DOHH2 (cell line): ENCODE data around the gene THRAP3.

Experiments used
- H3F3A ChIP-seq: fragments of 200-600 bp; sonication (generic), shearing (Covaris generic); 2 replicates; pipeline ENCODE4 v1.6.0; 2016; ENCODE audit warnings: antibody characterized with exemption, mild to moderate bottlenecking; ENCODE audit not compliant: control insufficient read depth, insufficient read depth
- H3K27ac ChIP-seq: fragments of 200-600 bp; sonication (generic); 2 replicates; pipeline ENCODE4 v1.5.1; 2014; ENCODE audit warnings: low read depth, mild to moderate bottlenecking, low read length, moderate library complexity
- H3K27me3 ChIP-seq: fragments of 200-600 bp; sonication (generic); 2 replicates; pipeline ENCODE4 v1.6.1; 2014; ENCODE audit warnings: mild to moderate bottlenecking, low read length, mixed read lengths; ENCODE audit not compliant: control insufficient read depth
- H3K36me3 ChIP-seq: fragments of 200-600 bp; sonication (generic); 2 replicates; pipeline ENCODE4 v1.6.1; 2014; ENCODE audit warnings: mild to moderate bottlenecking, low read length, moderate library complexity, mixed read lengths; ENCODE audit not compliant: control insufficient read depth
- H3K4me1 ChIP-seq: fragments of 200-600 bp; sonication (generic); 2 replicates; pipeline ENCODE4 v1.6.1; 2014; ENCODE audit warnings: mild to moderate bottlenecking, low read length, mixed read lengths; ENCODE audit not compliant: control insufficient read depth
- H3K4me2 ChIP-seq: fragments of 200-600 bp; sonication (generic); 2 replicates; pipeline ENCODE4 v1.6.0; 2014; ENCODE audit warnings: mild to moderate bottlenecking, low read length, moderate library complexity
- H3K4me3 ChIP-seq: fragments of 200-600 bp; sonication (generic); 2 replicates; pipeline ENCODE4 v1.5.1; 2014; ENCODE audit warnings: mild to moderate bottlenecking, low read length, mixed read lengths
- H3K79me2 ChIP-seq: fragments of 200-600 bp; sonication (generic); 2 replicates; pipeline ENCODE4 v1.6.1; 2014; ENCODE audit warnings: mild to moderate bottlenecking, low read length, mixed read lengths; ENCODE audit not compliant: control insufficient read depth
- H3K9me2 ChIP-seq: fragments of 200-600 bp; sonication (generic); replicated peaks from 2 replicates; pipeline ENCODE4 v1.6.1; 2014; ENCODE audit warnings: mild to moderate bottlenecking, low read length, mixed read lengths; ENCODE audit not compliant: control insufficient read depth
- H3K9me3 ChIP-seq: fragments of 200-600 bp; sonication (generic); 2 replicates; pipeline ENCODE4 v1.6.1; 2014; ENCODE audit warnings: antibody characterized with exemption, low read length, mixed read lengths; ENCODE audit not compliant: control insufficient read depth, insufficient read depth
- H4K20me1 ChIP-seq: fragments of 200-600 bp; sonication (generic); 2 replicates; pipeline ENCODE4 v1.6.0; 2014; ENCODE audit warnings: low read depth, mild to moderate bottlenecking, antibody characterized with exemption, low read length, moderate library complexity; ENCODE audit not compliant: control insufficient read depth, insufficient read depth
- EZH2phosphoT487 ChIP-seq: fragments of 200-600 bp; sonication (generic); IDR thresholded peaks from 2 replicates; pipeline ENCODE4 v1.6.1; 2017; ENCODE audit warnings: borderline replicate concordance, mild to moderate bottlenecking, antibody characterized with exemption, low read length, moderate library complexity, mixed read lengths
- TF ChIP-seq, protein P1 (sequence below): fragments of 200-600 bp; sonication (generic); IDR thresholded peaks from one replicate; pipeline ENCODE4 v1.5.1; 2014; ENCODE audit warnings: antibody characterized with exemption, mild to moderate bottlenecking, low read depth, low read length; ENCODE audit not compliant: poor library complexity, severe bottlenecking

The THRAP3 gene

DNA sequence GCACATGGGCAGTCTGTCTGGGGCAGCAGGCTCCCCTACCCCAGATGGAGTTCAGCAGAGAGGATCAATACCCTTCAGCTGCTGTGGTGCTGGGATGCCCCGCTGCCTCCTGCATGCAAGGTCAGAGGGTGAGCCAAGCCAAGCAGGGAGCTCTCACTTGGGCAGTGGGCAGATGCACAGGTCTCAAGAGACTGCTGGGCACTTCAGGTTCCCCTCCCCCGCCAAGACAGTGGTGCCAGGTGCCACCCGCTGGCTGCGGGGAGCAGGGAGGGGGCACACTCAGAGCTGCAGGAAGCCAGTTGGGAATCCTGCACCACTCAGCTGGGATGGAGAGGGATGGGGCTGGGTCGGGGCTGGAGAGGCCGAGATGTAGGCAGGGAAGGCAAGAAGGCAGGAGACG lies 115.0 kb downstream of the THRAP3 start:
- Histone ChIP-seq H4K20me1 (no peaks in the 10 kb centered on the region; the same call in 1 of the 2 replicates), H3K9me2 (no peaks in the 10 kb centered on the region), H3K9me3 (no peaks in the 10 kb centered on the region), H3K4me3 (no peak overlapping the region), H3K4me1 (peaks cover 6% of the 10 kb centered on the region), H3K4me2 (no peak overlapping the region), H3K79me2 (no peaks in the 10 kb centered on the region), H3K36me3 (peaks cover 41% of the 10 kb centered on the region), H3K27me3 (no peaks in the 10 kb centered on the region), H3K27ac (no peak overlapping the region), H3F3A (no peaks in the 10 kb centered on the region; the same call in 1 of the 2 replicates)
- no peak for TF ChIP-seq EZH2phosphoT487
- TF ChIP-seq, protein P1, sequence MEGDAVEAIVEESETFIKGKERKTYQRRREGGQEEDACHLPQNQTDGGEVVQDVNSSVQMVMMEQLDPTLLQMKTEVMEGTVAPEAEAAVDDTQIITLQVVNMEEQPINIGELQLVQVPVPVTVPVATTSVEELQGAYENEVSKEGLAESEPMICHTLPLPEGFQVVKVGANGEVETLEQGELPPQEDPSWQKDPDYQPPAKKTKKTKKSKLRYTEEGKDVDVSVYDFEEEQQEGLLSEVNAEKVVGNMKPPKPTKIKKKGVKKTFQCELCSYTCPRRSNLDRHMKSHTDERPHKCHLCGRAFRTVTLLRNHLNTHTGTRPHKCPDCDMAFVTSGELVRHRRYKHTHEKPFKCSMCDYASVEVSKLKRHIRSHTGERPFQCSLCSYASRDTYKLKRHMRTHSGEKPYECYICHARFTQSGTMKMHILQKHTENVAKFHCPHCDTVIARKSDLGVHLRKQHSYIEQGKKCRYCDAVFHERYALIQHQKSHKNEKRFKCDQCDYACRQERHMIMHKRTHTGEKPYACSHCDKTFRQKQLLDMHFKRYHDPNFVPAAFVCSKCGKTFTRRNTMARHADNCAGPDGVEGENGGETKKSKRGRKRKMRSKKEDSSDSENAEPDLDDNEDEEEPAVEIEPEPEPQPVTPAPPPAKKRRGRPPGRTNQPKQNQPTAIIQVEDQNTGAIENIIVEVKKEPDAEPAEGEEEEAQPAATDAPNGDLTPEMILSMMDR: no peak

DNA sequence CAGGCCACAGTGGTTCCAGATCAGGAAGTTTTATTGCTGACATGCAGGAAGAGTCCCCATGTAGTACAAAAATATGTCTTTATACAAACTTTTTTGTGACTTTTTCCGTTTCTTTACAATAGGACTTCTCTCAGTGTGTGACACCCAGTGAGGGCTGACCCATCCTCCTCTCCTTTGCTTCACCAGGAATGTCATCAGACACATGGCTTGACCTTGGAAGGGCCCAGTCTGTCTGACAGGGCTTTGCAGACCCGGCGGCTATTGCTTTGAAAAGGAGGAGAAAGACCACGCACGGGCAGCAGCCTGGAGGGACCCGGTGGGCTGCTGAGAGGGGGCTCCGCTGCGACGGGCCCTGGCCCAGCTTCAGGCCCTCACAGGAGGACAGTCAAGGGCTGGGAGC lies 115.4 kb downstream of the THRAP3 start:
- H3K36me3 ChIP-seq: peaks cover 45% of the 10 kb centered on the region
- H3K9me2 ChIP-seq: no peaks in the 10 kb centered on the region
- H3K27me3 ChIP-seq: no peaks in the 10 kb centered on the region
- H3K4me1 ChIP-seq: peaks cover 6% of the 10 kb centered on the region
- H3F3A ChIP-seq: no peaks in the 10 kb centered on the region; the same call in 1 of the 2 replicates
- no peaks in the 10 kb centered on the region; the same call in 1 of the 2 replicates for H4K20me1 ChIP-seq
- no peak for TF ChIP-seq EZH2phosphoT487
- TF ChIP-seq, protein P1: no peak
- H3K27ac ChIP-seq: no peak overlapping the region
- H3K4me3 ChIP-seq: no peak overlapping the region
- no peaks in the 10 kb centered on the region for H3K79me2 ChIP-seq
- no peaks in the 10 kb centered on the region for H3K9me3 ChIP-seq
- no peak overlapping the region for H3K4me2 ChIP-seq

DNA sequence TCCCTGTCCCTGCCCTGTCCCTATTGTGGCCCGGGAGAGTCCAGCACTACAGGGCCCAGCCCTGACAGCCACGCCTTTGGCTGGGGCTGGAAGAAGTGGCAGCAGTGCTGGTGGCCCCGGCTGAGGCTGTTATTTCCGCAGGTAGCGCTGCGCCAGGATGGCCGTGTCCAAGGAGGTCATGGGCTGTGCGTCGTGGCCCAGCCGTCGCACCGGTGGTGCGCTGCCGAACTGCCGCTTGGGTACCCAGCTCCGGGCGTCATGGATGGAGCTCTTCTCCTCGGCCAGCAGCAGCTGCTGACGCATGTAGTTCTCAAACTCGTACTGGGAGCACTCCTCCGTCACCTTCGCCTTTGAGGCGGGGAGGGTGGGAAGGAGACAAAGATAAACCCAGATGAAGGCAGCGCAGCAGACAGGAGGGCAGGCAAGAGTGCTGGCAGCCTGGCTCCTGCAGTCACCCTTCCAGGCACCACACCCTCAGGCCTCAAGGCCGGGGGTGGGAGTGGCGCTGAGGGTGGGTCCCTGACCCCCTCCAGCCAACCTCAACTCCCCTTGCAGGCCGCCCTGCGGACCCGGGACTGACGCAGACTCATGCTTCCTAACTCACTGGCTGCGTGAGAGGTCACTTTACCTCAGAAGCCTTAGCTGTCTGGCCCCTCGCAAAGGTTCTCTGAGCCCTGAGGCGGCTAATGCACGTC lies 117.5 kb downstream of the THRAP3 start:
- Histone ChIP-seq H4K20me1 (no peaks in the 10 kb centered on the region; the same call in 1 of the 2 replicates), H3K9me2 (no peaks in the 10 kb centered on the region), H3F3A (no peaks in the 10 kb centered on the region; the same call in 1 of the 2 replicates), H3K4me2 (no peak overlapping the region), H3K79me2 (no peaks in the 10 kb centered on the region), H3K9me3 (no peaks in the 10 kb centered on the region), H3K4me1 (peaks cover 6% of the 10 kb centered on the region), H3K4me3 (no peak overlapping the region), H3K27me3 (no peaks in the 10 kb centered on the region), H3K27ac (no peak overlapping the region), H3K36me3 (peaks cover 63% of the 10 kb centered on the region)
- TF ChIP-seq, protein P1: no peak
- no peak for TF ChIP-seq EZH2phosphoT487
